ENCODE data around the gene MAD2L2.

The MAD2L2 gene

DNA sequence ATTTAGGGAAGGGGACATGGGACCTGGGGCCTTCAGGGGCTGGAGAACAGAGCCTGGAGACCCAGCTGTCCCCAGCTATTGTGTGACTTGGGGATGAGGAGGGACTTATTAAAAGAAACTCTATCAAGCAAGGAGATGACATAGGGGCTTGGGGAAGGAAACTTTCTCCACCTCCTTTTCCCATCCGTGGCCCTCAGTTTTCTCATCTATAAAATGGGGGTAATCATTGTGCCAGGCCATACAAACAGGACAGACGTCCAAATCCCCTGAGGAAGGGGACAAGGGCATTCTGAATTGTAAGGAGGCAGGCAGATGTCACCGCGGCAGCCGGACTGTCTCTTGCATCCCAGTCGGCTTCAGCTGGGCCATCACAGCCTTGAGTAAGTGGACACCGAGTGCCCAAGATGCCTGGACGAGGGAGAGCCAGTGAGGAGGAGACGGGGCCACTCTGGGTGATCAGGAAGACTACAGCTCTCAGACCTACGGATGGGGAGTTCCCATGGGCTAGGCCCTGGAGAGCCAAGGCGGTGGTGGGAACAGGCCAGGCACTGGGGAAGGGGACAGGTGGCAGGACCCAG, 28.7 kb downstream of the MAD2L2 start:
- DNase-seq = no peak

DNA sequence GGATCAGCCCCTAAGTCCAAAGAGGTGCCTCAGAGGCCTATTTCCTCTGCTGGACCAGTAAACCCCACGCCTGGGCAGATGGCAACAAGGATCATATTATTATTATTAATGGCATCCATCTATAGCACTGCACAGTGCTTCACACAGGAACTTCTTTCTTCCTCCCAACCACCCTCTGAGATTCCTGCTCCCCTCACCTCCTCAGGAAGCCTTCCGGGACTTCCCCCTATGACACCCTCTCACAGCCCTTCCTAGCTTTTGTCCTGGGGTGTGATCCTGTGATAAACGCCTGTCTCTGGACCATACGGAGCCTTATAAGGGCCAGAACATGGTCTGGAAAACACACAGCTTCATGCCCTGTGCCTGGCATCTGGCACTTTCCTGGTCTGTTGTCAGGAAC, 29.9 kb downstream of the MAD2L2 start:
- DNase-seq = no peak

DNA sequence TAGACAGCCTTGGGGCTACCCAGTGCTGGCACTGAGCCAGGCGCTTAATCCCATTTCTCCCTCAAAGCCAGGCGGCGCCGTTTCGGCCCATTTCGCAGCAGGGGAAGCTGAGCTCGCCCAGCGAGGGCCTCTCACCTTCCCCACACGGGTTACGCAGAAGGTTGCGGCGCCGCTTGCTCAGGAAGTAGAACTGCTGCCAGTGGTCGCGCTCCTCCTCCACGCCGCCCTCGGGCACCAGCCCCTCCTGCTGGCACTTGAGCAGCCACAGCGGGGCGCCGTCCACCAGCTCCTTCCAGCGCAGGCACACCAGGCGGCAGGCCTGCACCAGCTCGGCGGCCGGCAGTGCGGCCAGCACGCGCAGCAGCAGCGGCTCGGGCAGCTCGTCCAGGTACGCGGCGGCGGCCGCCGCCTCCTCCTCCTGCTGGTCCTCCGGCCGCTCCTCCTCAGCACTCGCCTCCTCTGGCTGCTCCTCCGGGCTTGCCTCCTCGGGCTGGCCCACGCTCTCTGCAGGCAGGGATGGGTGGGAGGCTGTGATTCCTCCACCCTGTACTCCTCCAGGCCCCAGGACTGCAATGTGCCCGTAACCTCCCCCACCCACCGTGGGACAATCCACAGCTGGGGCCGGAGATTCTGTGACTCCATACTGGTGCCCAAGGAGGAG, 30.5 kb downstream of the MAD2L2 start:
- peak; percentile 70 for DNase-seq

DNA sequence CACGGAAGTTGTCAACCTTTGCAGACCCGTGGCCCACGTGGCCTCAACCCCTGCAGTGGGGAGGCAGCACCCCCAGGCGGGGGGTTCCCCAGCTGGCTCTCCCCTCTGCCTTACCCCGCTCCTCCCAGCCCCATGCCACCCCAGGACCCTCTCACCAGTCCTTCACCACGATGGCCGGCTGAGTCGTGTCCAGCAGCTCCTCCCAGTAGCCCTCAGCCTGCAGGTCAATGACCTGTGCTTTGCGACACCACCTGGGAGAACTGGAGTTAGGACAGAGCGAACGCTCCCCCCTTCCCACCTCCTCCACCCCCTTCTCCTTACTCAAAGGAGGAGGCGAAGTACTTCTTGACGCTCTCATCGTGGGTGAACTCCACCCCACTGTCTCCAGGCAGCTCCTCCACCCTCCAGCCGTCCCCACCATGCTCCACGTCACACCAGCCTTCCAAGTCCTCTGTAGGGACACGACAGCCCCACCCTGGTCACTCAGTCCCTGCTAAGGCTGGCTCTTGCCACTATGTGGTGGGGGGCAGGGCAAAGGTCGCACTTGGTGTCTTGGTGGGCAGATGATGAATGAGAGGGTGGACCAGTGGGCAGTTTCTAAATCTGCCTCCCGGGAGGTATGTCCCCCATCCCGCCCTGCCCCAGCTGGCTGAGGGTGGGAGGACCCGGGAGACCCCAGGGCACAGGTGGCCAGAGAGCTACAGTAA, 31.2 kb downstream of the MAD2L2 start:
- no peak for DNase-seq

DNA sequence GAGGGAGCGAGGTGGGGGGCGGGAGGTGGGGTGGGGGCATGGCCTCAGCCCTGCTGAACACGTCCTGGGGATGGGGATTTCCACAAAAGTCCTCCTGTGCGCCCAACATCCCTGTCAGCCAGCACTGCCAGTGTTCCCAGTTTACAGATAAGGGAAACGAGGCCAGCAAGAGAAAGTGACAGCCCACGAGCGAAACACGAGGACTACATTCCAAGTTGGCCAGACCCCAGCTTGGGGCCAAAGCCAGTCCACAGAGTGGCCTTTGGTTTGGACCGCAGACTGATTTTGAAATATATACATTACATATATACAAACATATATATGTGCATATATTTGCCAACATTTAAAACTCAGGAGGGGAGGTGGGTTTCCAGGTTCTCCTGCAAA, 31.7 kb downstream of the MAD2L2 start:
- DNase-seq = no peak

GRCh38 chr1:11648732-11649158, 32.2 kb downstream of the MAD2L2 start:
- peak; percentile 24 for DNase-seq

GRCh38 chr1:11648039-11648438, 32.9 kb downstream of the MAD2L2 start:
- peak; percentile 93 for DNase-seq

DNA sequence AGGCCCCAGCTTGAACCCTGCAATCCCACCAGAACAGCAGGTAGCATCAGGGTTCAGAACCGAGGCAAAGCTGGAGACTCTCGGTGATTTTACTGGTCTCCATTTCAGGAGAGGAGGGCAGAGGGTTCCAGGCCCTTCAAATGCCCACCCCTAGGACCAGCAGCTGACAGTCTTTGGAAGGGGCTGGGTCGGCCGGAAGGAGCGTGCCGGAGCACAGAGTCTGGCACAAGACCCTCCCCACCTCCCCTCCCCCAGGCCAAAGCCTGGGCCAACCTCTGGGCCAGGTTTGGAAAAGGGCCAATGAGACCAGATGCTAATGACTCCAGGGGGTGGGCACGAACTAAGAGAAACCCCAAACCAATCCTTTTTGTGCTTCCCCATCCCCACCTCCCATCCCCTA, 33.6 kb downstream of the MAD2L2 start:
- no peak for DNase-seq

- DNase-seq = no peak
Observed at GRCh38 chr1:11646317-11646716, 34.6 kb downstream of the MAD2L2 start.

DNA sequence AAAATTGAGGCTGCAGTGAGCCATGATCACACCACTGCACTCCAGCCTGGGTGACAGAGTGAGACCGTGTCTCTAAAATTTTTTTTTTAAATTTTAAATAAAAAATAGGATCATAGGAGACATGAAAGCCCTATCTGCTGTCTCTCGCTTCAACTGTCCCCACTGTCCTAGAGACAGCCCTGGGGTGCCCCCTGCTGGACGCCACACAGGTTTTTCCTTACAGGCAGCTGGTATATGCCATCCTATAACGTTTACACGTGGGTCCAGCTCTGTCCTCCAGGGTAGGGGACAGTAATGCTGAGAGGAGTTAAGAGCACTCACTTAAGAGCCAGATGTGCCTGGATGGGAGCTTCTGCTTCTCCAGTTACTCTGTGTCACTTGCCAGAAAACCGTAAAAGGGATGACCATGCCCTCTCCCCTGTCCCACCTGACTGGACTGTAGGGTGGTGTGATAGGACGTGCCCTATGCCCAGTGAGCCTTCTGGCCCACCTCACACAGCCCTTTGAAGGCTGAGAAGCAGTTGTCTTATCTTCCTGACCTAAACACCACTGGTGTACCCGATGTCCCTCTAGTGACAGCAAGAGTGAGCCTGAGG, 35.2 kb downstream of the MAD2L2 start:
- peak; percentile 81 for DNase-seq

- no peak for DNase-seq
Observed at GRCh38 chr1:11645270-11645669, 35.7 kb downstream of the MAD2L2 start.

DNA sequence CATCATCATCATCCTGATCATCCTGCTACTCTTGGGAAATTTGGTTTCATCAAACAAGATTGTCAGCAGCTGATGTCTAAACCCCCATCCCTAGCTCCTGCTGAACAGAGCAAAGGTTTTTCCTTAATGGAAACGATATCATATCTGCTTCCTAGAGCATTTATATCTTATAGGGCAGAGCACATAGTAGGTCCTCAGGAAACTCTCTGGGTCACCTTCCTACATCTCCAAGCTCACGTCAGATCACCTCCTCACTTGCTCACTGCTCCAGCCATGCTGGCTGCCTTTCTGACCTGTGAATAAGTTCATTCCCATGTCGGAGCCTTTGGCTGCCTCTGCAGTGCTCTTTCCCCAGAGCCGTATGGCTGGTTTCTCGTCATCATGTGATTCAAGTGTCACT, 37.2 kb downstream of the MAD2L2 start:
- no peak for DNase-seq

- peak; percentile 78 for DNase-seq
Observed at GRCh38 chr1:11642418-11643017, 38.4 kb downstream of the MAD2L2 start.

GRCh38 chr1:11641776-11642305, 39.1 kb downstream of the MAD2L2 start:
- no peak for DNase-seq

DNA sequence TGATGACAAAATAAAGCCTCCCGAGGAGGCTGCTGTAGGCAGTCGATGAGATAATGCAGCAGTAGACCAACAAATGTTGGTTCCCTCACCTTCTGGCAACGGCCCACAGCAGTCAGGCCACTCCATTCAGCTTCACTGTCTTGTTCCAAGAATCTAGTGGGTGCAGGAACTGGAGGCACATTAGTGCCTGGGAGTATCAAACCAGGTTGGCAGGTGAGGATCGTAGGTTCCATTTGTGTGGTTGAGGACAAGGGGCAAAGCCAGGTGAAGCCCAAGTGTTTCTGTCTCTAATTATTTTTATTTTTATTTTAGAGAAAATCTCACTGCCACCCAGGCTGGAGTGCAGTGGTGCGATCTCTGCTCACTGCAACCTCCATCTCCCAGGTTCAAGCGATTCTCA, 40.0 kb downstream of the MAD2L2 start:
- DNase-seq = no peak

DNA sequence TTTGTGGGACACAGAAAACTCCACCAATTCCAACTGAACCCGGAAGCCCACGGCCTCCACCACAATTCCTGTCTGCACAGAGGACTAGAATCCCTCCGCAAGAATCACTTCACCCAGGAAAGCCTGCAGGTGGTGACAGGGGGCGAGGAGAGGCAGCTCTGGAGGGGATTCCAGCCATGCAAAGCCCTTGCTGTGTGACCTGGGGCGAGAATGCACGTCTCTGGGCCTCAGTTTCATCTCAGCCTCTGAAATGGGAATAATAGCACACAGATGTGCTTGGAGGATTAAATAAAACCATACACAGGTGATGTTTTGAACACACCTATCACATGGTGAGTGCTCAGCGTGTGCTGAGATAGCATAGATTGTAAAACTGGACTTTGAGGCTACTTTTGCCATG, 40.8 kb downstream of the MAD2L2 start:
- no peak for DNase-seq

DNA sequence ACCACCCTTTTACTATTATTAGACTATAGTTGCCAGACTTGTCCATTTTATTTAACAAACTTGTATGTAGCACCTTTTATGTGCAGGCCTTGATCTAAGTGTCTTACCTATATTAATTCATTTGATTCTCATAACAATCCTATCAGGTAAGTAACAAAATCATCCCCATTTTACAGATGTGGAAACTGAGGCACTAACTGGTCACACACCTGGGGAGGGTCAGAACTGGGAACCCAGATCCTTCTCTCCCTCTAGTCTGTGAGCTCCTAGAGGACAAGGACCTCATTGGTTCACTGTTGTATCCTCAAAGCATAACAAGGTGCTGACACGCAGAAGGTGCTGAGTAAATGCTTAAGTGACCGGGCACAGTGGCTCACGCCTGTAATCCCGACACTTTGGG, 41.6 kb downstream of the MAD2L2 start:
- no peak for DNase-seq

DNA sequence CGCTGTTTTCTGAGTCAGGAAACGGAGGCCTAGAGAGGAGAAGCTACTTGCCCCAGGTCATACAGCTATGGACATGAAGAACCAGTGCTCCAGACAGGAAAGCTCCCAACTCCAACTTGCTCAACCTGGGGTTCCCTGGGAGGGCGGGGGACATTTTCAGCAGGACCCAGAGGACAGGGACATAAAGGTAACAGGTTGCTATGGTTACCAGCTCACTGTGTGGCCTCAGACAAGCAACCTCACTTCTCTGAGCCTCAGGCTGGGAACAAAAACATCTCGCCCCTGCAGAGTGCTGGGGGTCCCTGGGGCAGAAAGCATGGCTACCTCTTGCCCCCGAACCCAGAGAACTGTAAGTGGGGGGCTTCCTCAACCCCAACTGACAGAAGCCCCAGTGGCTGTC, 42.8 kb downstream of the MAD2L2 start:
- DNase-seq = no peak

DNA sequence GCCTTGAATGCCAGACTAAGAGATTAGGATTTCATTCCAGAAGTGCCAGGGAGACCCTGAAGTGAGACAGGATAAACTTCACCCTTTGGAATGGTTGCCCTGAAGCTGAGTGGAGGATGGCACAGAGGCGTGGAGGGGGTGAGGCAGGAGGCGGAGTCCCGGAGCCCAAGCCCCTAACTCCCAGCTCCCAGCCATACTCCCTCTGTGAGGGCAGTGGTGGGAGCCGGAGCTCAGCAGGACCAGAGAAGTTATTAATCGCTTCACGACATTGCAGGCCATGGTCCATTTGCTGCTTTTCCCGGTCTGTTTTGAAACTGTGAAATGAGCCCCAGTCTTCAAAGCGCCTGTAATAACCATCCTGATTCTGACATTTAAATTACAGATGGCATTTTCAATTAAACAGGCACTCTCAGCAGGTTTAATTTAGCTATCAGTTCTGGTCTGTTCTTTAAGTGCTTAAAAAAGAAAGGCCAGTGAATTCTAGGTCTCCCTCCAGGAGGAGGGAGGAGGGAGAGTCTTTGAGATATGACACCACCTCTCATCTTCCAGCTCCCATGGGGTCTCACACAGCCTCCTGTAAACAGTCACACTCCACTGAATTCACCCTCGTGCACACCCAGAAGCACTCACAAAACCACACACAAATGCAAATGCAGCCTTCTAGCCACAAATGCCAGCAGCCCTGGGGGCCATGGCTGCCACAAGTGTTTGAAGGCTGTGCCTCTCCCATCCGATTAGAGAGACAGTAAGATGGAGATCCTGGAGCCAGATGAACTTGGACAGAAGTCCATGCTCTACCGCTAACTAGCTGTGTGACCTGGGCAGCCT, 46.4 kb downstream of the MAD2L2 start:
- DNase-seq = no peak

DNA sequence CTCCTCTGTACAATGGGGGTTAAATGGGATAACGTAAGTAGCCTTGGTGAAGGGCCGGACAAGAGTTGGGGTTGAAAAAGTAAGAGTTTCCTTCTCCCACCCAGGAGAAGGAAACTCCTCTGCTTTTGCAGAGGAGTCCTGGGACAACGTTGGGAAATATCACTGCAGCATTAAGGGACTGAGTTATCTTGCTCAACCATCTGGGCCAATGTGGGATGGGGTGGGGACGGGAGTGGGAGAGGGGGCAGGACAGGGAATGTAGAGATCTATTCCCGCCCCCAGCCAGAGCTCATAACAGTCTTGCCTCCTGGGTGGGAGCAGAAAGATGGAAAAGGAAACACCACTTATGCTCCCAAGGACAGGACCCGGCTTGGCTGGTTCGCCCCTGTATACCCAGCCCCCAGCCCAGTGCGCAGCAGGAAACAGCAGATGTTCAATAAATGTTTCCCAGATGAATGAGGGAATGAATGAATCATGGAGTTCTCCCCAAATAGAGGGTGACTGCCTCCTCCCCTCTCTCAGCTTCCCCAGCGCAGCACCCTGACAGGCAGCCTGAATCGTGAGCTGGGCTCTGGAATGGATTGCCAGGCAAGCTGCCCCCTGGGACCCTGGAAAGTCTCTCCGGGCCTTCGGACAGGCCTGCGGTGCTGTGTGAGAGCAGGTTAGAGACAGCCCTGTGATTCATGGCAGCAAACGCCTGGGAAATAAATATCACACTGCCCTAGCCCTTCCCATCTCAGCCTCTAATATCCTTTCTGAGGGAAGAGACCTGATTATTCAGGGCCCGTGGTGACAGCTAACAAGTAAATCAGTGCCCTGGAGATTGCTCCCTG, 51.5 kb downstream of the MAD2L2 start:
- no peak for DNase-seq

DNA sequence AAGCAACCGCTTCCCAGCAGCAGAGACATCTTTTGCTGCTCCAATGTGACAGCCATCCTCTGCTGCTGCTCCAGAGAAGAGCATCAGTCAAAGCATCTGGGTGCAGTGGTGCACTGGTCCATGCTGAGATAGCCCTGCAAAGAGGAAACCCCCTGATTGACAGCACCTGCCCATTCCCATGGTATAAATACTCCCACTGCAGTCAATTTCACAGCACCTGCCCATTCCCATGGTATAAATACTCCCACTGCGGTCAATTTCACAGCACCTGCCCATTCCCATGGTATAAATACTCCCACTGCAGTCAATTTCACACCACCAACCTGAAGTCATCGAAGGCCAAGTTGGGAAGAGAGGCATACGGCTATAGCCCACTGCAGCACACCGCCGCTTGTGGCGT, 52.2 kb downstream of the MAD2L2 start:
- no peak for DNase-seq

Measured in midbrain (tissue), 1 donor.